Ovary (tissue), 9 donors: ENCODE data around the gene COX4I2. TPM values are rescaled to one million over a fixed set of nuclear protein-coding genes. Genes with fewer than 3 reads are reported as not detected.
"Not testable (repeated sequence)": the region's sequence is repeated elsewhere in the genome, so short reads cannot be mapped to it uniquely, and the experiment has no call there.

Experiments
- DNase-seq, 5 donors: peaks; one replicate each; pipeline ENCODE4 v3.0.0-alpha.2; 2019 to 2020
- H3K27ac ChIP-seq, 2 donors: fragments of 200-600 bp; one replicate each; pipeline versions ENCODE4 v1.5.1 to v1.8.0; 2019 to 2022
- H3K27me3 ChIP-seq: fragments of 200-600 bp; one replicate; pipeline ENCODE4 v1.8.0; 2022
- H3K36me3 ChIP-seq: fragments of 200-600 bp; sonication (generic); one replicate; pipeline ENCODE4 v1.5.1; 2019
- H3K4me1 ChIP-seq: one replicate; pipeline ENCODE4 v1.8.1; 2013; ENCODE audit warnings: mild to moderate bottlenecking, moderate library complexity; ENCODE audit not compliant: insufficient read depth
- H3K4me3 ChIP-seq: fragments of 200-600 bp; sonication (generic); one replicate; pipeline ENCODE4 v1.5.1; 2017
- H3K9me3 ChIP-seq, 2 donors: fragments of 200-600 bp in 1 of 2; sonication (generic) in 1 of 2; one replicate each; pipeline versions ENCODE4 v1.5.1 to v1.8.1; 2013 to 2019; ENCODE audit warnings: mild to moderate bottlenecking in 1 of 2, moderate library complexity in 1 of 2
- CTCF ChIP-seq, 3 donors: fragments of 450-650 bp in 2 of 3; fragments of 200-600 bp in 1 of 3; IDR thresholded peaks; one replicate each; pipeline versions ENCODE4 v1.5.1 to v1.8.0; 2016 to 2022; ENCODE audit warnings: antibody characterized with exemption in 3 of 3, mild to moderate bottlenecking in 1 of 3
- EP300 ChIP-seq: sonication (generic); formaldehyde crosslinking; IDR thresholded peaks from one replicate; pipeline ENCODE4 v1.6.1; 2017; ENCODE audit warnings: antibody characterized with exemption
- POLR2A ChIP-seq: fragments of 450-650 bp; IDR thresholded peaks from one replicate; pipeline ENCODE4 v1.6.1; 2017; ENCODE audit warnings: antibody characterized with exemption, mild to moderate bottlenecking, moderate library complexity
- WGBS, 3 donors: extraction: QIAGEN DNeasy Blood & Tissue Kit in 1 of 3; methylation state at CpG; one replicate each; pipeline versions ENCODE4 v1.1.5 to v1.1.7; 2013 to 2017; 5-methylcytosine and 5-hydroxymethylcytosine counted together
- intact Hi-C, 4 donors: fragments of 100-400 bp; cut with DNase I; formaldehyde crosslinking; loops; one replicate each; pipeline versions ENCODE4 v1.11.0 to v1.15.1; 2022 to 2023
- polyA plus RNA-seq, 2 donors: library from polyadenylated mRNA; stranded (reverse); fragments of 200-250 nt in 1 of 2; fragments of 350-450 nt in 1 of 2; fragmentation: Illumina TruSeq in 1 of 2; extraction: RNeasy Lipid Tissue Mini Kit (QIAGEN cat#74804) in 1 of 2; gene quantifications; one replicate each; pipeline ENCODE4 v1.2.3, GENCODE V29; 2013 to 2014
- total RNA-seq, 7 donors: library from RNA; depleted of rRNA in 2 of 7; stranded (reverse); fragments of >200 nt in 2 of 7; fragmentation: NEBNext Ultra II Directional in 3 of 7; extraction: Animal tissue kit (Norgen Biotek cat#: 25700) in 3 of 7; gene quantifications; one replicate each; pipeline versions ENCODE4 v1.1.0 to v1.2.4, GENCODE V29; 2016 to 2023
- donor health status: DM: no; HTN: no; CAD: no; lungs with moderate emphysema.
- donor health status: DM: no; HTN: no; CAD: no.
- donor health status: Bipolar disorder and iron deficiency.
- donor health status: DM: yes; HTN: yes; CAD: no.
- donor health status: DM: no; HTN: no; CAD: no.
- donor health status: DM: yes; HTN: yes; CAD: no.

The COX4I2 gene
- total and polyA plus RNA-seq, 9 donors: 1.1 to 6.6 (median 2.4) TPM; not detected in 1

- Histone ChIP-seq H3K36me3 (no peaks in the 10 kb centered on the region), H3K4me1 (peaks cover 3% of the 10 kb centered on the region), H3K4me3 (no peak overlapping the region), H3K27ac (no peak overlapping the region), H3K27me3 (no peaks in the 10 kb centered on the region), H3K9me3 (no peaks in the 10 kb centered on the region)
- intact Hi-C loops: no loop called here
- no peak for DNase-seq
- 80 to 90% (median 86%) methylated on average over 8 of the region's 8 CpGs for WGBS, 3 donors
- TF ChIP-seq EP300 (no peak), POLR2A (no peak), CTCF (IDR thresholded peaks at IDR 0.05) (no peak)
Observed at GRCh38 chr20:31615416-31615815, 22.3 kb upstream of the COX4I2 start.

- 83 to 89% (median 89%) methylated on average over 6 of the region's 6 CpGs for WGBS, 3 donors
- TF ChIP-seq CTCF (IDR thresholded peaks at IDR 0.05) (no peak), POLR2A (no peak), EP300 (no peak)
- Histone ChIP-seq H3K36me3 (no peaks in the 10 kb centered on the region), H3K4me1 (peaks cover 1% of the 10 kb centered on the region), H3K27me3 (no peaks in the 10 kb centered on the region), H3K9me3 (no peaks in the 10 kb centered on the region), H3K27ac (no peak overlapping the region), H3K4me3 (no peak overlapping the region)
- DNase-seq: no peak
- intact Hi-C loops: no loop called here
Observed at GRCh38 chr20:31617432-31618104, 20.1 kb upstream of the COX4I2 start.

- Histone ChIP-seq H3K4me3 (no peak overlapping the region), H3K27me3 (no peaks in the 10 kb centered on the region), H3K27ac (no peak overlapping the region), H3K36me3 (no peaks in the 10 kb centered on the region), H3K4me1 (no peaks in the 10 kb centered on the region), H3K9me3 (no peaks in the 10 kb centered on the region)
- 80 to 89% (median 85%) methylated on average over 3 of the region's 3 CpGs for WGBS, 3 donors
- intact Hi-C loops: no loop called here
- DNase-seq: no peak
- TF ChIP-seq POLR2A (no peak), CTCF (IDR thresholded peaks at IDR 0.05) (no peak), EP300 (no peak)
Observed at GRCh38 chr20:31620246-31620645, 17.5 kb upstream of the COX4I2 start.

GRCh38 chr20:31623123-31623505 is 14.6 kb upstream of the COX4I2 start:
- H3K9me3 ChIP-seq, H3K36me3 ChIP-seq, DNase-seq, H3K4me3 ChIP-seq, intact Hi-C loops, H3K4me1 ChIP-seq, H3K27ac ChIP-seq, H3K27me3 ChIP-seq: not testable (repeated sequence)
- WGBS, 3 donors: 94 to 97% (median 95%) methylated on average over 6 of the region's 6 CpGs

GRCh38 chr20:31626534-31626933 is 11.2 kb upstream of the COX4I2 start:
- H3K9me3 ChIP-seq, H3K27me3 ChIP-seq, H3K4me1 ChIP-seq, H3K27ac ChIP-seq, intact Hi-C loops, DNase-seq, H3K36me3 ChIP-seq, H3K4me3 ChIP-seq: not testable (repeated sequence)
- 85 to 88% (median 87%) methylated on average over 8 of the region's 8 CpGs for WGBS, 3 donors

- 63 to 80% (median 71%) methylated on average over 2 of the region's 2 CpGs for WGBS, 3 donors
- H3K27me3 ChIP-seq, intact Hi-C loops, H3K4me1 ChIP-seq, DNase-seq, H3K27ac ChIP-seq, H3K36me3 ChIP-seq, H3K9me3 ChIP-seq, H3K4me3 ChIP-seq: not testable (repeated sequence)
Observed at GRCh38 chr20:31628057-31628456, 9.7 kb upstream of the COX4I2 start.
